ENCODE results near the gene FYCO1.

FYCO1 gene

DNA sequence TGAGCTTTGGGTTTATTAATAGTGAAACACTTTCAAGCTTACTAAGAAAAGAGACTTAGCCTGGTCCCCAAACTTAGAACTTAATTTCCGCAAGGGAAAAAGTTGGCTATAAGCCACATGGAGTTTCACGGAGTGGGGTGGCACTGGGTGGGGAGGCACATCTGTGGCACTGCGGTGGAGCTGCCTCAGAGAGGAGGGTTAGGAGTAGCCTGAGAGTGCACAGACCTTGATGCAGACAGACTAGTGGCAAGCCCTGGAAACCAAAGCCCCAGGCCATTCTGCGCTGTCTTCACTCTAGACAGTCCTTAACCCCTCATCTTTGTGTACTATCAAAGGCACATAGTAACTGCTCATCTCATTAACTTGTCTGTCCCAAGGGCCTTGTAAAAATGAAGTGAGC, 30.4 kb downstream of the FYCO1 start:
- no peak for DNase-seq
- Histone ChIP-seq H3K36me3 (ENCODE audit: insufficient read depth, low read length) (peaks cover 100% of the 10 kb centered on the region), H3K9ac (ENCODE audit: low read depth, low read length) (no peak overlapping the region), H4K20me1 (ENCODE audit: insufficient read depth, low read length) (peaks cover 12% of the 10 kb centered on the region; the same call in 1 of the 2 replicates), H2AFZ (ENCODE audit: low read depth, low read length) (no peak overlapping the region), H3K4me3 (ENCODE audit: low read depth in 1 of 2, low read length in 2 of 2) (no peak overlapping the region), H3K4me1 (ENCODE audit: insufficient read depth, low read length) (no peaks in the 10 kb centered on the region), H3K79me2 (ENCODE audit: insufficient read depth, low read length) (peaks cover 12% of the 10 kb centered on the region; the same call in 1 of the 2 replicates), H3K9me3 (ENCODE audit: insufficient read depth, low read length, severe bottlenecking) (no peaks in the 10 kb centered on the region), H3K27ac (ENCODE audit: low read length) (peak overlapping the region; percentile 25; the same call in 1 of the 2 replicates), H3K27me3 (ENCODE audit: insufficient read depth, low read length, poor library complexity) (no peaks in the 10 kb centered on the region), H3K4me2 (ENCODE audit: insufficient read depth, low read length) (no peak overlapping the region)
- TF ChIP-seq, protein P1, sequence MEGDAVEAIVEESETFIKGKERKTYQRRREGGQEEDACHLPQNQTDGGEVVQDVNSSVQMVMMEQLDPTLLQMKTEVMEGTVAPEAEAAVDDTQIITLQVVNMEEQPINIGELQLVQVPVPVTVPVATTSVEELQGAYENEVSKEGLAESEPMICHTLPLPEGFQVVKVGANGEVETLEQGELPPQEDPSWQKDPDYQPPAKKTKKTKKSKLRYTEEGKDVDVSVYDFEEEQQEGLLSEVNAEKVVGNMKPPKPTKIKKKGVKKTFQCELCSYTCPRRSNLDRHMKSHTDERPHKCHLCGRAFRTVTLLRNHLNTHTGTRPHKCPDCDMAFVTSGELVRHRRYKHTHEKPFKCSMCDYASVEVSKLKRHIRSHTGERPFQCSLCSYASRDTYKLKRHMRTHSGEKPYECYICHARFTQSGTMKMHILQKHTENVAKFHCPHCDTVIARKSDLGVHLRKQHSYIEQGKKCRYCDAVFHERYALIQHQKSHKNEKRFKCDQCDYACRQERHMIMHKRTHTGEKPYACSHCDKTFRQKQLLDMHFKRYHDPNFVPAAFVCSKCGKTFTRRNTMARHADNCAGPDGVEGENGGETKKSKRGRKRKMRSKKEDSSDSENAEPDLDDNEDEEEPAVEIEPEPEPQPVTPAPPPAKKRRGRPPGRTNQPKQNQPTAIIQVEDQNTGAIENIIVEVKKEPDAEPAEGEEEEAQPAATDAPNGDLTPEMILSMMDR (IDR thresholded peaks at IDR 0.05; ENCODE audit: borderline replicate concordance, extremely low read depth, low read length, poor library complexity, severe bottlenecking), result no peak
- no peak for TF ChIP-seq EZH2 (IDR thresholded peaks at IDR 0.05; ENCODE audit: borderline replicate concordance, low read depth, low read length, severe bottlenecking)
- no peak for ATAC-seq (ENCODE audit: insufficient read depth, low read depth)

DNA sequence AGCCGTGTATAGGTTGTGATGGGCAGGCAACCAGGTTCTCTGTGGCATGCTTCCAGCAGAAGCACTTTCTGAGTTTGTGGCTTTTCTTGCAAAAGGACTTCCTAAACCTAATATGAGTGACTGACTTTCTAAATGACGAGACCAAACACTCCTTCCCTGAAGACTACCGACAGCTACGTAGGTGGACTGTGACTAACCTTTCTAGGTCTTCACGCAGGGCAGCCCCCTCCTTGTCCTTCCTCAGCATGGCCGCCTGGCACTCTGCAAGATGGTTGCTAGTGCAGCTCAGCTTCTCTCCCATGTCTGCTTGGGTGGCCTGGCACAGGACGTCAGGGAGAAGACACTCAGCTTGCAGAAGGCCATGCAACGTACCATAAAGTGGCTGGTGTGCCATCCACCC, 31.5 kb downstream of the FYCO1 start:
- Histone ChIP-seq H3K4me2 (ENCODE audit: insufficient read depth, low read length) (no peak overlapping the region), H3K27ac (ENCODE audit: low read length) (peak overlapping the region; percentile 41; the same call in 1 of the 2 replicates), H3K79me2 (ENCODE audit: insufficient read depth, low read length) (0 out of 2 replicates have a peak, but pooled peaks cover 5% of the 10 kb centered on the region), H3K9ac (ENCODE audit: low read depth, low read length) (no peak overlapping the region), H4K20me1 (ENCODE audit: insufficient read depth, low read length) (peaks cover 12% of the 10 kb centered on the region; the same call in 1 of the 2 replicates), H3K4me1 (ENCODE audit: insufficient read depth, low read length) (no peaks in the 10 kb centered on the region), H3K9me3 (ENCODE audit: insufficient read depth, low read length, severe bottlenecking) (no peaks in the 10 kb centered on the region), H2AFZ (ENCODE audit: low read depth, low read length) (no peak overlapping the region), H3K27me3 (ENCODE audit: insufficient read depth, low read length, poor library complexity) (no peaks in the 10 kb centered on the region), H3K4me3 (ENCODE audit: low read depth in 1 of 2, low read length in 2 of 2) (no peak overlapping the region), H3K36me3 (ENCODE audit: insufficient read depth, low read length) (peaks cover 100% of the 10 kb centered on the region)
- ATAC-seq (ENCODE audit: insufficient read depth, low read depth) (no peak), DNase-seq (no peak)
- no peak for TF ChIP-seq EZH2 (IDR thresholded peaks at IDR 0.05; ENCODE audit: borderline replicate concordance, low read depth, low read length, severe bottlenecking)
- TF ChIP-seq, protein P1 (IDR thresholded peaks at IDR 0.05; ENCODE audit: borderline replicate concordance, extremely low read depth, low read length, poor library complexity, severe bottlenecking), result no peak

DNA sequence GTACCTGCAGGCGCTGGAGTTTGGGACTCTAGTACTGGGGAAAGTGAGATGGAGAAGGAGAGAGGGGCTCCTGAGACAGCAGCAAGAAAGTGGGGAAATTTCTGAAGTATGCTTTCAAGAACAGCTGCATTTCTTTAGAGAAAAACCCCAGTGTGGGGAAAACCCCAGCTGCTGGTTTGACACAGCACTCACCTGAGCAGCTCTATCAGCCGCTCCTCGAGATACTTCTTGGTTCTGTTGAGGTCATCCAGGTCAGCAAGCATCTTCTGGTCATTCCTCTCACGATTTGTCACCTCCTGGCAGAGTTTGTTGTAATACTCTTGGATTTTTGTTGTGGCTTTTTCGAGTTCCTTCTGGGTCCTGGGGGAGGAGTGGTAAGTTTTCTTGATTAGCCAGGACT, 33.6 kb downstream of the FYCO1 start:
- peaks cover 12% of the 10 kb centered on the region; the same call in 1 of the 2 replicates for H4K20me1 ChIP-seq (ENCODE audit: insufficient read depth, low read length)
- no peak for DNase-seq
- H3K4me2 ChIP-seq (ENCODE audit: insufficient read depth, low read length), result no peak overlapping the region
- TF ChIP-seq, protein P1 (IDR thresholded peaks at IDR 0.05; ENCODE audit: borderline replicate concordance, extremely low read depth, low read length, poor library complexity, severe bottlenecking), result no peak
- no peak for TF ChIP-seq EZH2 (IDR thresholded peaks at IDR 0.05; ENCODE audit: borderline replicate concordance, low read depth, low read length, severe bottlenecking)
- H3K9me3 ChIP-seq (ENCODE audit: insufficient read depth, low read length, severe bottlenecking), result no peaks in the 10 kb centered on the region
- H3K4me1 ChIP-seq (ENCODE audit: insufficient read depth, low read length), result no peaks in the 10 kb centered on the region
- H3K4me3 ChIP-seq (ENCODE audit: low read depth in 1 of 2, low read length in 2 of 2), result no peak overlapping the region
- no peak overlapping the region for H2AFZ ChIP-seq (ENCODE audit: low read depth, low read length)
- H3K27me3 ChIP-seq (ENCODE audit: insufficient read depth, low read length, poor library complexity), result no peaks in the 10 kb centered on the region
- H3K36me3 ChIP-seq (ENCODE audit: insufficient read depth, low read length), result peaks cover 100% of the 10 kb centered on the region
- no peak for ATAC-seq (ENCODE audit: insufficient read depth, low read depth)
- H3K79me2 ChIP-seq (ENCODE audit: insufficient read depth, low read length), result no peaks in the 10 kb centered on the region
- H3K27ac ChIP-seq (ENCODE audit: low read length), result no peak overlapping the region
- H3K9ac ChIP-seq (ENCODE audit: low read depth, low read length), result no peak overlapping the region

Data from DND-41 (cell line).